ENCODE results near the gene CASK.
"Not testable (repeated sequence)": the region's sequence is repeated elsewhere in the genome, so short reads cannot be mapped to it uniquely, and the experiment has no call there.

CASK gene

GRCh38 chrX:41722816-41723618, 200.3 kb downstream of the CASK start:
- no peak for DNase-seq

GRCh38 chrX:41722214-41722613, 201.1 kb downstream of the CASK start:
- DNase-seq = no peak

GRCh38 chrX:41721590-41721989, 201.8 kb downstream of the CASK start:
- no peak for DNase-seq

- DNase-seq = peak; percentile 50
These were observed 203.1 kb downstream of the CASK start for GRCh38 chrX:41720125-41720779.

- not testable (repeated sequence) for DNase-seq
These were observed 203.7 kb downstream of the CASK start for GRCh38 chrX:41719610-41720009.

- no peak for DNase-seq
These were observed 204.7 kb downstream of the CASK start for GRCh38 chrX:41718481-41719235.

- DNase-seq = no peak
These were observed 206.4 kb downstream of the CASK start for GRCh38 chrX:41716767-41717473.

- no peak for DNase-seq
These were observed 207.1 kb downstream of the CASK start for GRCh38 chrX:41716222-41716621.

- DNase-seq = no peak
These were observed 212.2 kb downstream of the CASK start for GRCh38 chrX:41711021-41711667.

- DNase-seq = no peak
These were observed 214.9 kb downstream of the CASK start for GRCh38 chrX:41708486-41708885.

GRCh38 chrX:41707218-41707617, 216.1 kb downstream of the CASK start:
- no peak for DNase-seq

- DNase-seq = no peak
These were observed 217.5 kb downstream of the CASK start for GRCh38 chrX:41705680-41706374.

GRCh38 chrX:41705042-41705441, 218.3 kb downstream of the CASK start:
- no peak for DNase-seq

- no peak for DNase-seq
These were observed 219.8 kb downstream of the CASK start for GRCh38 chrX:41703574-41704029.

GRCh38 chrX:41695426-41695825, 227.9 kb downstream of the CASK start:
- no peak for DNase-seq

- DNase-seq = no peak
These were observed 230.3 kb downstream of the CASK start for GRCh38 chrX:41693024-41693423.

- DNase-seq = no peak
These were observed 231.1 kb downstream of the CASK start for GRCh38 chrX:41692162-41692749.

GRCh38 chrX:41689711-41690110, 233.6 kb downstream of the CASK start:
- DNase-seq = no peak

GRCh38 chrX:41688835-41689234, 234.5 kb downstream of the CASK start, which contains the start of gene GPR34:
GPR34 (plus strand) TSS chrX:41688973; CDS start chrX:41695634, 6,661 bp downstream.
- DNase-seq = no peak

GRCh38 chrX:41688156-41688555, 235.2 kb downstream of the CASK start:
- no peak for DNase-seq

- DNase-seq = no peak
These were observed 236.6 kb downstream of the CASK start for GRCh38 chrX:41686788-41687187.
